Measurements from ENCODE around the gene TAS2R20.

- TF ChIP-seq EZH2phosphoT487 (IDR thresholded peaks at IDR 0.05; ENCODE audit: borderline replicate concordance, low read length) (no peak), EZH2 (IDR thresholded peaks at IDR 0.05; ENCODE audit: low read length, unreplicated experiment) (no peak)
- TF ChIP-seq, protein P1, sequence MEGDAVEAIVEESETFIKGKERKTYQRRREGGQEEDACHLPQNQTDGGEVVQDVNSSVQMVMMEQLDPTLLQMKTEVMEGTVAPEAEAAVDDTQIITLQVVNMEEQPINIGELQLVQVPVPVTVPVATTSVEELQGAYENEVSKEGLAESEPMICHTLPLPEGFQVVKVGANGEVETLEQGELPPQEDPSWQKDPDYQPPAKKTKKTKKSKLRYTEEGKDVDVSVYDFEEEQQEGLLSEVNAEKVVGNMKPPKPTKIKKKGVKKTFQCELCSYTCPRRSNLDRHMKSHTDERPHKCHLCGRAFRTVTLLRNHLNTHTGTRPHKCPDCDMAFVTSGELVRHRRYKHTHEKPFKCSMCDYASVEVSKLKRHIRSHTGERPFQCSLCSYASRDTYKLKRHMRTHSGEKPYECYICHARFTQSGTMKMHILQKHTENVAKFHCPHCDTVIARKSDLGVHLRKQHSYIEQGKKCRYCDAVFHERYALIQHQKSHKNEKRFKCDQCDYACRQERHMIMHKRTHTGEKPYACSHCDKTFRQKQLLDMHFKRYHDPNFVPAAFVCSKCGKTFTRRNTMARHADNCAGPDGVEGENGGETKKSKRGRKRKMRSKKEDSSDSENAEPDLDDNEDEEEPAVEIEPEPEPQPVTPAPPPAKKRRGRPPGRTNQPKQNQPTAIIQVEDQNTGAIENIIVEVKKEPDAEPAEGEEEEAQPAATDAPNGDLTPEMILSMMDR (conservative IDR thresholded peaks at IDR 0.05; ENCODE audit: low read depth, low read length) = no peak
Measured at GRCh38 chr12:10974965-10975364, 23.1 kb downstream of the TAS2R20 start.
